ENCODE data around the gene AGA. TPM values are rescaled to one million over a fixed set of nuclear protein-coding genes. Genes with fewer than 3 reads are reported as not detected.

Gene AGA
- total RNA-seq, 2 donors from 2014 or later: 21.8 to 34.1 TPM

DNA sequence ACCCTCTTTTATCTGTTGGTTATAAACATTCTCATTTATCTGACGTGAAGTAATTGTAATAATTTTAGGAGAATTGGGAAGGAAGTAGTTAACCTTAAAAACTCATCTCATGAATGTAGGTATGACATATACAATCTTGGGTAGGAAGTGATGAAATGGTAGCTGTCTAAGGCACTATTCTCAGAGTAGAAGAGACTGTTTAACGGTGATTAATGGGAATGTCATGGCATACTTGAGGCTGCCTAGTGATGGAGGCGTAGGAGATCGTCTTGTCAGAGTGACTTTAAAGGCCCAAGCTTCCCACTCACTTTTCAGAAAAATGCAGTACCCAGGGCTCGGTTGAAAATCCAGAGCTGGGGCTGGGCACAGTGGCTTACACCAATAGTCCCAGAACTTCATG lies 19.4 kb upstream of the AGA start:
- no peaks in the 10 kb centered on the region for H3K9me3 ChIP-seq
- ATAC-seq (ENCODE audit: insufficient number of reproducible peaks, low FRiP score, low read depth): no peak

DNA sequence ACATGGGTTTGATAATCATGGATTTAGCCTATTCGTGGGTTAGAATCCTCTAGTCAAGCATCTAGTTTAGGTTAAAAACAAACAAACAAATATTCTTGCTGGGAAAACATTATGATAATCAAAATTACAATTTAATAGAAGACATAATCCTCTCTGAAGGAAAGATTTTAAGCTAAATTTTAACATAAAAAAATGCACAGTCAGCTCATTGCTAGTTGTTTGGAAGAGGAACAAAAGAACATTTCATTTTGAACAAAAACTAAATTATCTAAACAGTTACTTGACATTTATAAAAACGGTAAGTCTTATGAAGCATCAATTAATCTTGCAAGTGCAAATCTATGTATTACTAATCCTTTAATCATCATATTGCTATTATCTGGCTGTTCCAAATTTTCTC lies 18.2 kb upstream of the AGA start:
- ATAC-seq (ENCODE audit: insufficient number of reproducible peaks, low FRiP score, low read depth): no peak
- no peaks in the 10 kb centered on the region for H3K4me1 ChIP-seq (ENCODE audit: control insufficient read depth in 1 of 2, low read depth in 2 of 2)
- TF ChIP-seq, protein P1, sequence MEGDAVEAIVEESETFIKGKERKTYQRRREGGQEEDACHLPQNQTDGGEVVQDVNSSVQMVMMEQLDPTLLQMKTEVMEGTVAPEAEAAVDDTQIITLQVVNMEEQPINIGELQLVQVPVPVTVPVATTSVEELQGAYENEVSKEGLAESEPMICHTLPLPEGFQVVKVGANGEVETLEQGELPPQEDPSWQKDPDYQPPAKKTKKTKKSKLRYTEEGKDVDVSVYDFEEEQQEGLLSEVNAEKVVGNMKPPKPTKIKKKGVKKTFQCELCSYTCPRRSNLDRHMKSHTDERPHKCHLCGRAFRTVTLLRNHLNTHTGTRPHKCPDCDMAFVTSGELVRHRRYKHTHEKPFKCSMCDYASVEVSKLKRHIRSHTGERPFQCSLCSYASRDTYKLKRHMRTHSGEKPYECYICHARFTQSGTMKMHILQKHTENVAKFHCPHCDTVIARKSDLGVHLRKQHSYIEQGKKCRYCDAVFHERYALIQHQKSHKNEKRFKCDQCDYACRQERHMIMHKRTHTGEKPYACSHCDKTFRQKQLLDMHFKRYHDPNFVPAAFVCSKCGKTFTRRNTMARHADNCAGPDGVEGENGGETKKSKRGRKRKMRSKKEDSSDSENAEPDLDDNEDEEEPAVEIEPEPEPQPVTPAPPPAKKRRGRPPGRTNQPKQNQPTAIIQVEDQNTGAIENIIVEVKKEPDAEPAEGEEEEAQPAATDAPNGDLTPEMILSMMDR (IDR thresholded peaks at IDR 0.05): no peak
- no peak overlapping the region for H3K27ac ChIP-seq
- H3K27me3 ChIP-seq (replicated peaks; ENCODE audit: insufficient read depth): no peaks in the 10 kb centered on the region
- no peaks in the 10 kb centered on the region for H3K9me3 ChIP-seq
- DNase-seq (ENCODE audit: low spot score): no peak
- no peaks in the 10 kb centered on the region for H3K36me3 ChIP-seq
- H3K4me3 ChIP-seq: no peak overlapping the region

More for the DNA sequence above, 19.4 kb upstream of the AGA start:
- no peak overlapping the region for H3K4me3 ChIP-seq
- TF ChIP-seq, protein P1 (IDR thresholded peaks at IDR 0.05): no peak
- DNase-seq (ENCODE audit: low spot score): no peak
- H3K4me1 ChIP-seq (ENCODE audit: control insufficient read depth in 1 of 2, low read depth in 2 of 2): no peaks in the 10 kb centered on the region
- no peaks in the 10 kb centered on the region for H3K27me3 ChIP-seq (replicated peaks; ENCODE audit: insufficient read depth)
- H3K27ac ChIP-seq: no peak overlapping the region
- H3K36me3 ChIP-seq: no peaks in the 10 kb centered on the region

DNA sequence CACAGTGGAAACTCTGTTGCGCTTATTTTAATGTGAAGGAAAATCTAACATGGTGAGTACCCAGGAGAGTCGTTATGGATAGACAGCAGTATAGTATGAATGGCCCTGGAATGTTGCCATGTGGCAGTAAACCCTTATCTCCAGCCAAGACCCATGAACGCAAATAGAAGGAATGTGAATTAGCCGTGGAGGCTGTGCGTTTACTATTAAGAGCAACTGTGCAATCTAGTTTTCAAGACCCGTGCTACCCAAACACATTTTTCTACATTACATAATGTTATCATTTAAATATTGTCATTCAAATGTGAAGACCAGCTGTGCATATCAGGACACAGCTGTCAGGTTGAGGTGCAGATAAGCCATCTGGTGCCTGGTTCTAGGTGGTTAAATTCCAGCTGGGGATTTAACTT lies 13.3 kb upstream of the AGA start:
- Histone ChIP-seq H3K9me3 (no peaks in the 10 kb centered on the region), H3K27ac (no peak overlapping the region), H3K27me3 (replicated peaks; ENCODE audit: insufficient read depth) (no peaks in the 10 kb centered on the region), H3K36me3 (no peaks in the 10 kb centered on the region), H3K4me1 (ENCODE audit: control insufficient read depth in 1 of 2, low read depth in 2 of 2) (no peaks in the 10 kb centered on the region), H3K4me3 (no peak overlapping the region)
- TF ChIP-seq, protein P1 (IDR thresholded peaks at IDR 0.05): no peak
- DNase-seq (ENCODE audit: low spot score) (no peak), ATAC-seq (ENCODE audit: insufficient number of reproducible peaks, low FRiP score, low read depth) (no peak)

DNA sequence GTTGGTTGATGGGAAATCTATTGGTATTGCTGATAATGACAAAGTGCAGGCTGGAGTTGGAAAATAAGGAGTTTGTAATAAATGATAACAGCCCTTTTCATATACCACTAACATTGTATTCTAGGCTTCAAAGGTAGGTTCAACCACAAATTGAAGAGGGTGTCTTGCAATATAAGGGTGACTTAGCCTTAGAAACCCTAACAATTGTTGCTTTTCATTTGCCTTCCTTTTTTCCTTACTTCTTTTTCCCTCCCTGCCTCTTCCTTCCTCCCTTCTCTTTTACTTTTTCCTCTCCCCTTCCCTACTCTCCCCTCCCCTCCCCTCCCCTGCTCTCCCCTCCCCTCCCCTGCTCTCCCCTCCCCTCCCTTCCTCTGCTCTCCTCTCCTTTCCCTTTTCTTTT lies 10.9 kb upstream of the AGA start:
- no peaks in the 10 kb centered on the region for H3K36me3 ChIP-seq
- TF ChIP-seq, protein P1 (IDR thresholded peaks at IDR 0.05): no peak
- no peak for ATAC-seq (ENCODE audit: insufficient number of reproducible peaks, low FRiP score, low read depth)

DNA sequence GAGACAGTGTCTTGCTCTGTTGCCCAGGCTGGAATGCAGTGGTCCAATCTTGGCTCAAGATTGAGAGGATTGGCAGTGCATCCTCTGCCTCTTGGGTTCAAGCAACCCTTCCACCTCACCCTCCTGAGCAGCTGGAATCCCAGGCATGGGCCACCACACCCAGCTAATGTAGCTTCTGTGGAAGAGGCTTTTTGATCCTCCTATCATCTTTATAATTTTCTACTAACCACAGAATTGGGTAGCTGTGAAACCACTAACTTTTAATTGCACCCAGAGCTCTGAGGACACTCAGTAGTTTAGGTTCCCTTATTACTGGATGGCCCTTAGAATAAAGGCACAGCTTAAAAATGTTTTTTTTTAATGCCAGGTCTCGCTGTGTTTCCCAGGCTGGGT lies 8.9 kb upstream of the AGA start:
- Histone ChIP-seq H3K9me3 (no peaks in the 10 kb centered on the region), H3K4me1 (ENCODE audit: control insufficient read depth in 1 of 2, low read depth in 2 of 2) (no peaks in the 10 kb centered on the region), H3K4me3 (no peak overlapping the region), H3K27ac (no peak overlapping the region), H3K27me3 (replicated peaks; ENCODE audit: insufficient read depth) (no peaks in the 10 kb centered on the region), H3K36me3 (no peaks in the 10 kb centered on the region)
- ATAC-seq (ENCODE audit: insufficient number of reproducible peaks, low FRiP score, low read depth) (no peak), DNase-seq (ENCODE audit: low spot score) (no peak)
- TF ChIP-seq, protein P1 (IDR thresholded peaks at IDR 0.05): no peak

More for the DNA sequence above, 10.9 kb upstream of the AGA start:
- Histone ChIP-seq H3K27ac (no peak overlapping the region), H3K4me1 (ENCODE audit: control insufficient read depth in 1 of 2, low read depth in 2 of 2) (no peaks in the 10 kb centered on the region), H3K27me3 (replicated peaks; ENCODE audit: insufficient read depth) (no peaks in the 10 kb centered on the region), H3K4me3 (no peak overlapping the region), H3K9me3 (no peaks in the 10 kb centered on the region)
- no peak for DNase-seq (ENCODE audit: low spot score)
